CMK (cell line): ENCODE results near the gene MAP3K4.
"Not testable (repeated sequence)": the region's sequence is repeated elsewhere in the genome, so short reads cannot be mapped to it uniquely, and the experiment has no call there.

ENCODE experiments used
- DNase-seq: peaks from one replicate; pipeline ENCODE4 v3.0.0-alpha.2; 2010; ENCODE audit warnings: low read depth

The MAP3K4 gene

GRCh38 chr6:161088676-161089328 lies 97.2 kb downstream of the MAP3K4 start:
- no peak for DNase-seq

- DNase-seq: no peak
Measured at GRCh38 chr6:161091151-161091550, 99.6 kb downstream of the MAP3K4 start.

GRCh38 chr6:161091972-161092701 lies 100.6 kb downstream of the MAP3K4 start:
- DNase-seq: no peak

- no peak for DNase-seq
Measured at GRCh38 chr6:161094955-161095354, 103.4 kb downstream of the MAP3K4 start.

- DNase-seq: no peak
Measured at GRCh38 chr6:161095916-161096315, 104.3 kb downstream of the MAP3K4 start.

GRCh38 chr6:161100072-161100471 lies 108.5 kb downstream of the MAP3K4 start:
- DNase-seq: no peak

- no peak for DNase-seq
Measured at GRCh38 chr6:161101517-161101916, 109.9 kb downstream of the MAP3K4 start.

GRCh38 chr6:161103475-161103874 lies 111.9 kb downstream of the MAP3K4 start:
- DNase-seq: no peak

GRCh38 chr6:161104966-161105365 lies 113.4 kb downstream of the MAP3K4 start:
- DNase-seq: no peak

- DNase-seq: no peak
Measured at GRCh38 chr6:161105408-161105807, 113.8 kb downstream of the MAP3K4 start.

- no peak for DNase-seq
Measured at GRCh38 chr6:161107779-161108730, 116.5 kb downstream of the MAP3K4 start.

- DNase-seq: no peak
Measured at GRCh38 chr6:161108916-161109315, 117.3 kb downstream of the MAP3K4 start.

GRCh38 chr6:161109366-161109765 lies 117.8 kb downstream of the MAP3K4 start:
- no peak for DNase-seq

- DNase-seq: no peak
Measured at GRCh38 chr6:161110028-161110779, 118.6 kb downstream of the MAP3K4 start.

GRCh38 chr6:161111261-161111660 lies 119.7 kb downstream of the MAP3K4 start:
- no peak for DNase-seq

- DNase-seq: no peak
Measured at GRCh38 chr6:161115468-161115867, 123.9 kb downstream of the MAP3K4 start.

- no peak for DNase-seq
Measured at GRCh38 chr6:161116554-161116953, 125.0 kb downstream of the MAP3K4 start.

- no peak for DNase-seq
Measured at GRCh38 chr6:161117308-161117707, 125.7 kb downstream of the MAP3K4 start.

GRCh38 chr6:161117942-161118341 lies 126.4 kb downstream of the MAP3K4 start:
- no peak for DNase-seq

- not testable (repeated sequence) for DNase-seq
Measured at GRCh38 chr6:161123319-161123718, 131.8 kb downstream of the MAP3K4 start.

GRCh38 chr6:161125591-161125990 lies 134.0 kb downstream of the MAP3K4 start:
- no peak for DNase-seq
